NCI-H748 (cell line): ENCODE measurements around the gene ITM2C.

Experiments
- DNase-seq: peaks from one replicate; lab custom pipeline; 2025; ENCODE audit not compliant: unreplicated experiment; lab: John Stamatoyannopoulos, UW

The ITM2C gene

DNA sequence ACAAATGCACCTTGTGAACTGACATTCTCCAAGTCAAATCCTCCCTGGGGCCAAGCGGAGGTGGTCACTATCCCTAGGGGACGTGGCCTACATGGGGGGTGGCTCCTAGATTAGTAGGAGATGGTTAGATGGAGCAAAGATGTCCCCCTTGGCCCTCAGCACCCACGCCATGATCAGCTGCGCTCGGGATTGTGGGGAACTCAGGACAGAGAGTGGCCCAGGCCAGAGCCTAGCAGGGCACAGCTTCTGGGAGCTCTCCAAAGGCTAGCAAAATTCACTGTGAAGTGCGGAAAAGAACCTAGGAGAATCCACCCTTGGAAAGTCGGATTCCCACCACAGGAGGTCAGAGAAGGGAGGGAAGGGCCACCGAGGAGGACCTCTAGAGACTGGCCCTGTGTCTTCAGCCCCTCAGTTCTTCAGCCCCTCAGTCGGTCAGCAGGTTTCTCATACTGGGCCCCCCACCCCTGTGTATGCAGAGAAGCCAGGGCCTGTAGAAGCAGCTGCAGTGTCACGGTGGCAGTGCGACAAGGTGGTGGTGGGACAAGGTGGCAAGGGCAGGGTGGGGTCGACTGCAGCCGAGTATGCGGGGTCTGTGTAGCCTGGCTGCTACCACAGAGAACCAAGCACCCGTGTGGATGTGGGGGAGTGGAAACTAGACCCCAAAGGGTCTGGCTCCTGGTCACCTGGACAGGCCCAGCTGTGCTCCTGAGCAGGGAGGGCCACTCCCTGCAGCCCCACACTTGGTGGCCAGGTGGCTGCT lies 41.9 kb downstream of the ITM2C start:
- DNase-seq, result no peak

DNA sequence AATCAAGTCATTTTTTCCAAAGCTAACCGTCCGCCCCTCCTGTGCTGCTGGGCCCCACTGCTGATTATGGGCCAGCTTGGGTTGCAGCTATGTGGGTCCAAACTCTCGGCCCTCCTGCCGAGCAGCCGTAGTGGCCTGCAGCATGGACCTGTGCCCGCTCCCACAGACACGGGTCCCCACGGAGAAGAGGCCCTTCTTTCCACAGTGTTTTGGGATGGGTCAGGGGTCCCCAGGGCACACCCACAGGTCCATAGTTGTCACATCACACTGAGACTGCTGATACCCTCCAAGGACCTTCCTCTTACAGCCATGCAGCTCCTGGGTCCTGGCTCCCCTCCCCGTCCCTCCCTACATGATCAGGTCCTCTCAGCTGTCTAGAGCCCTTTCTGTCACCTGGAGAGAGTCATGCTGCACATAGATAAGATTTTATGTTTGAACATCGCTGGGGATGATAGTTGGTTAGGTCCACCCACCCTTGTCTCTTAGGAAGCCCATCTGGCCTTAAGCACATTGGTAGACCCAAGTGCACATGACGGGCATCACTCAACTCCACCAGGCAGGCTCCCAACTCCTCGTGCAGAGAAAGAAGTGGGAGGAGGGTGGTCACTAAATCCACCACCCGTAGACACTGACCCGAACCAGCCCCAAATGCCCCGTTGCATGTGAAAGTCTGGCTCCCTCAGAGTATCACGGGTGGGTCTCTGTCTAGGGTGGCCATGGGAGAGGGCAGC lies 42.8 kb downstream of the ITM2C start:
- DNase-seq, result no peak

DNA sequence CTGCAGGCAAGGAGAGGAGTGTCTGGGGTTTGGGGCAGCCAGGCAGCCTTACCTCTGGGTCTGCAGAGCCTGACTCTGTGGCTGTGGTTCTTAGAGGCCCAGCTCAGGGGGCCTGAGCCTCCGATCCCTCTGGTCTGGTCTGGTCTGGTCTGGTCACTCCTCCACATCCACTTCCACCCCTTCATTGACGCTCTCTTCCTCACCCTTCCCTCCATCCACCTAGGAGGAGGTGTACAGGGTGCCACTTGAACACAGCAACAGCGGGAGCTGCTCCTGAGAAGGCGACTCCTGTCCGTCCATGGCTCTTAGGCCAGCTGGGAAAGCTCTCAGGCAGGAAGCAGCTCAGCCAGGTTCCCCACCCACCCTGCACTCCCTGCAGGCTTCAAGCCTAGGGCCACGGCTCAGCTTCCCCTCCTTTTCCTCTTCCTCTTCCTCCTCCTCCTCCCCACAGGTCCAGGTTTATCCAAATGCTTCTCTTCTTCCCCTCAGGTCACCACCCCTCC lies 43.4 kb downstream of the ITM2C start:
- DNase-seq, result no peak

DNA sequence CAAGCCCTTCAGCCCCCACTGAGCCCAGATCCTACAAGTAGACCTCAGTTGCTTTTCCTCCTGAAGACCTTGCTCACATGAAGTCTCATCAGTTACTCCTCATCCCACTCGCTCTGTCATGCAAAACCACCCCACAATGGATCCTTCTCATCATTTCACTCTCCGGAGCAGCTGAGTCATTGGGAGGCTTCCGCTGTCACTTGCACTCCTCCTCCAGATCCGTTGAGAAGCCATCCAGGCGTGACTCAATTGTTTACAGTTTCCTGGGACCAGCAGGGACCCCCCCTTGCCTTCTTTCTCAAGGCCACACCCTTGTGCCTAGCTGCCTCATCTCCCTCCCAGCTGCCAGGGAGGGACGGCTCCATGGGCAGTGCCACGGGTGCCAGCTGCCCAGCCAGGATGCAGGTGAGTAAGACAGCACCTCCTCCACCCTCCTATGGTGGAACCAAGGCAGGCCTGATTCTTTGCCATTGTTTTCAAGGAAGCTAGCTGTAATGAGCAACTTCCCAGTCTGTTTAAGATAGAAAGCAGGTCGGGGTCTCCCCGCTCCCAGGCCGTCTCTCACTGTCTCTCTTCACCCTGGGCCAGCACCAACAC lies 44.0 kb downstream of the ITM2C start:
- DNase-seq, result no peak

DNA sequence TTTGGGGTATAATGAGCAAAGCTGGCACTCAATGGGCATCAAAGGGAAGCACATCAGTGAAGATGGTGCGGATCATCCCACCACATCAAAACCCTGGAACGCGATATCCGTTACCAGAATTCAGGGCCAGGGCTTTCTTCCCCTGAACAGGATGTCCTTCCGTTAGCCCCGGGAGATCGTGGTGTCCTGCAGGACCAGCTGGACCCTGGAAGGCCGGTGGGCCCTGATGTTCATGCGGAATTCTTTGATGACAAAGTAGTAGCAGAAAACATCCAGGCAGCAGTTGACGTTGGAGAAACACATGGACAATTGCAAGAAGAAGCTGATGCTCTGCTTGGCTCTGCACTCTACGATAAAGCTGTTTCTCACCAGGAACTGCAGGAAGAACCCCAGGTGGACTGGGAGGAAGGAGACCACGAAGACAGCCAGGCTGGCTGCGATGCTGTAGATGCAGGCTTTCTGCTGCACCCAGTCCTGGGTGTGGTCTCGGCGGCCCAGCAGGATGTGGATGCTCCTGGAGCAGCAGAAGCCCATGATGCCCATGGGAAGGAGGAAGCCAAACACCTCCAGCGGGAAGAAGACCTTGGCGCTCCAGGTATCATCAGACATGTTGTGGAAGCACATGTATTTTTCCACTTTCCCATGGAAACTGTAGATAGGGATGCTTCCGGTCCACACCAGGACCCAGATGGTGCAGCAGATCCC lies 45.3 kb downstream of the ITM2C start:
- no peak for DNase-seq

DNA sequence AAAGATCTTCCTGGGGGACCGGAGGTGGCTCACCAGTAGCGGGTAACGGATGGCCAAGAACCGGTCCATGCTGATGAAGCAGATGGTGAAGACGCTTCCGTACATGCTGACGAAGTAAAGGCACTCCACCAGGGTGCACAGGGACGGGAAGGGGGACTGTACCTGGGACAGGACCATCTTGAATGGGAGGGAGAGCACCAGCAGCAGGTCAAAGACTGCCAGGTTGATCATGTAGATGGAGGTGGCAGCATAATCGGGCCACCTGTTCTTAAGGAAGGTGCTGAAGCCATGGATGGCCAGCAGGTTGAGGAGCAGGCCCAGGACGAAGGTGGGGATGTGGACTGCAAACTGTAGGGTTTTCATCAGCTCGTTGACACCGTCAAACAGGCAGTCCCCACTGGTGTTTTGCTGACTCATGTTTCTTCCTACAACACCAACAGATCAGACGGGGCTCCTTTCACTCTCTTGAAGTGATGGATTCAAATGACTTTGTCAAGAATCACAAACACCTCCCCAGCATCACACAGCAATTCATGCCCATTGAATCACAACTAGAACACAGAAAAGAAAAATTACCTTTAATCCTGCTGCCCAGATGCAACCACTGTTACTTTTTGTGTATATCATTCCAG lies 45.9 kb downstream of the ITM2C start:
- no peak for DNase-seq

DNA sequence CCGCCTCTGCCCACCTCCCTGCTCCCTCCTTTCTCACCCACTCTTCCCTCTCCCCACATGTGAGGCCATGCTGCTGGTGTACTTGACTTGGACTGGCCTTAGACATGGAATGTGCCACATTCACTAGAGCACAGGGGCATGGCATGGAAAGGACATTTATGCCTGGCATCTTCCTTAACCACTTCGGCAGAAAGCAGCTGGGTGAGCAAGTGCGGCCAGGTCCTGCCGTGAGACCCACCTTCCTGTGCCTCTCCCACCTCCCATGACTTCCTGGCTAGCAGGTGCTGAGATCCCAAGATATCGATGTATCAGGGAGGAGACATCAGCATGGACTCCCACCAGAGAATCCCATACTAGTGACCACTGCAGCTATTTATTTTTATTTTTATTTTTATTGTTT lies 47.3 kb downstream of the ITM2C start:
- DNase-seq, result no peak

DNA sequence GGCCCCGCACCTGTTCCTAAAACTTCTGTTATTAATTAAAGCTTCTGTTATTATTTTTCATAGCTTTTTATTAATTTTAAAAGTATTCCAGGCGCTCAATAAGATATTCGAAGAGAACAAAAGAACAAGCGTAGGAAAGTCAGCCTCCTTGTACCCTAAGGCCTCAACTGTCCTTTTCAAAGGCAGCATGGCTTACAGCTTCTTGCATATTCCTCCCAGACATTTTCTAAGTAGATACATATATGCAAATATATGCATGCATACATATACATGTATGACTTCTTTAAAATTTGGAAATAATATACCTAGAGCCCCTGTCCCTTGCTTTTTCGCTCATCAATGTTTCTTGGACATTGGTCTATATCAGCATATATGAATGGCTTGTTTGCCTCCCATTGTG lies 48.0 kb downstream of the ITM2C start:
- no peak for DNase-seq

DNA sequence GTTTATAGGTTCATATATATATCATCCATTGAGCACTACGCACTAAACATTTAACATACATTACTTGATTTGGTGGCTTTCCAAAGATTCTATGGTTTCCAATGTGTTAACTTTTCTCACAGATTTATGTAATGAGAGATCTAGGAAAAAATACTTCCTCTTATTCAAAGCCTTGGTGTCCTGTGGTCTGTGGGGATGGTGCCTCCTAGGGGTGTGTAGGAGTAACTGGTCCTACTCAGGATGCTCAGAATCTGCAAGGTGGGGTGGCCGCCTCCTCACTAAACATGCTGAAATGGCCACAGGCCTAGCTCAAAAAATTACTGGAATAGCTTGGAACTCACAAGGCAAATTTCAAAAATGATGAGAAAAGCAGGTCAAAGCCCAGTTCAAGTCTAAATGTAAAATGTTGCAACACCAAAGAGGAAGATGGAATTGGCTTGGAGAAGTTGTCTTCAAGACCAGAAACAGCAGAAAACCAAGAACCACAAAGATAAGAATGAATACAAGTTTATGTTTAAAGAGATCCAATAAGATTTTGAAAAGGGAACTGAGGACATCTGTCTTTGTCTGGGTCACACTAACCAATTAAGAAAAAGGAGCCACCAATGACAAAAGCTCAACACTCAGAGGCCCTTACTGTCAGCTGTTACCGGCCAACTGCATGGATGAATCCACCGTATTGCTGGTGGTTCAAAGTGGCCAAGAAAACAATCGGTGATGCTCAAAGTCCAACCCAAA lies 48.8 kb downstream of the ITM2C start:
- DNase-seq, result no peak

DNA sequence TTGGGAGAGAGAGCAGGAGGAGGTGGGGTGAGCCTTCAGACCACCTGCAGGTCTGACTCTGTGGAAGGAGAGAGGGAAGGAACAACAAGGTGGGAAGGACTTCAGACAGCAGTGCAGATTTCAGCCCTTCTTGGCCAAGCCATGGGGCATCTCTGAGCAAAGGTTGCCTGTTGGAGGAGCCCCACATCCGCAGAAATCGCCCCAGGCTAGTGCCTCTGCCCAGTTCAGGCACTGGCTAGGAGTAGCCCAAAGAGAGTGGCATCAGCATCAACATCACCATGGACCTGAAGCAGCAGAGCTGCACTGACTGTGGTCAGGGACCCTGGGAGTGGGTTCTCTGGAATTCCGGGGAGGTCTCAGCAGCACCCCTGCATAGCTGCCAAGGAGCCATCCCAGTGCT lies 50.1 kb downstream of the ITM2C start:
- no peak for DNase-seq

DNA sequence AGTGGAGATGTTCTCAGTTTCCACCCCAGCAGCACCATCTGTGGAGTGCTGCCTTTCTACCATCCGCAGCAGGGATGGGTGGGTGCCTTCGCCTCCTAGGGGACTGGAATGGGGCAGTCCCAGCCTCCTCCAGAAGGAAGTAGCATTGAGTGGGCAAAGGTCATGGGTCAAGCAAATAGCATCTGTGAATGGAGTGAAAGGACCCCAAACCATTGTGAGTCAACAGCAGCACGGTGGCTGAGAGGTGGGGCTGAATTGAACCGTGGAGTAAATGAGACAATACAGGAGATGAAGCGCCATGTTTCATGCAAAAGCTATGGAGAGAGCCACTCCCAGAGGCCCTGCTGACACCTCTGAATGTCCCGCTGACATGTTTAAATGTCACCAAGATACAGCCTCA lies 50.6 kb downstream of the ITM2C start:
- no peak for DNase-seq

DNA sequence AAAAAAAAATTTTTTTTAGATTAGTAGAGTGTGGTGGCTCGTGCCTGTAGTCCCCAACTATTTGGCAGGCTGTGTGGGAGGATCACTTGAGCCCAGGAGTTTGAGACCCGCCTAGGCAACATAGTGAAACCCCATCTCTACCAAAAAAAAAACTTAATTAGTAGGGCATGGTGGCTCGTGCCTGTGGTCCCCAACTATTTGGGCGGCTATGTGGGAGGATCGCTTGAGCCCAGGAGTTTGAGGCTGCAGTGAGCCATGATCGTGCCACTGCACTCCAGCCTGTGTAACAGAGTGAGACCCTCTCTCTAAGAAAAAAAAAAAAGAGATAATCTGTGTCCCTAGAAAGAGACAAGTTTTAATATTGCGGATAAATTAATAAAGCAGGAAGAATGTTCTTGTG lies 51.5 kb downstream of the ITM2C start:
- DNase-seq, result no peak

DNA sequence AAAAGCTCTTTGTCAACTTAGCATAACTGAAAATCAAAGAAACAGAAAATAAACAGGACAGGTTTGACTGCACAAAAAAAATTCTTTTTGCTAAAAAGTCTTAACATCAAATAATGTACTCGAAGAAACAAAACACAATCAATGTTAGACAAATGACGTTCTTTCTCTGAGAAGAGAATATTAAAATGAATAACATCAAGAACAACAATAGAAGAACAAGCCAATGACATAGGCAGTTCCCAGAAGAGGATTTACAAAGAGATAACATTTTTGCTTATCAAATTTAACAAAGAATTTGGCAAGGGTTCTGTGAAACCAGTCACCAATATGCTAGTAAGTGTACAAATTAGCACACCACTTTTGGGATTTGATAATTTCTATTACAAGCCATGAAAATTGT lies 54.5 kb downstream of the ITM2C start:
- no peak for DNase-seq

DNA sequence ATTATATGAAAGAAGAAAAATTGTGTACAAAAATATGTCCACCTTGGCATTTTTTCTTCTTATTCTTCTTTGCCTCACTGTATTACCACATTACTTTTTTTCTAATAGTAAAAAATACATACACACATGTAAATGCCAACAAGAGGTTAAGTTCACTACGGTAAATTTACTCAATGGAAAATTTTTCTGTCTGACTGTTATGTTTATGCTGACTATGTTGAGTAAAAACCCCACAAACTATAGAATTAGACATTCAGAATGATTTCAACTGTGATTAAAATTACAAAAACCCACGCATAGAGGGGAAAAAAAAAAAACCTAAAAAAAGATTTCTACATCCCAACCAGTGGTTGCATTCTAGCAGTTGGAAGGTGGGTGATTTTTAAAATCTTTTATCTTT lies 54.9 kb downstream of the ITM2C start:
- DNase-seq, result no peak

DNA sequence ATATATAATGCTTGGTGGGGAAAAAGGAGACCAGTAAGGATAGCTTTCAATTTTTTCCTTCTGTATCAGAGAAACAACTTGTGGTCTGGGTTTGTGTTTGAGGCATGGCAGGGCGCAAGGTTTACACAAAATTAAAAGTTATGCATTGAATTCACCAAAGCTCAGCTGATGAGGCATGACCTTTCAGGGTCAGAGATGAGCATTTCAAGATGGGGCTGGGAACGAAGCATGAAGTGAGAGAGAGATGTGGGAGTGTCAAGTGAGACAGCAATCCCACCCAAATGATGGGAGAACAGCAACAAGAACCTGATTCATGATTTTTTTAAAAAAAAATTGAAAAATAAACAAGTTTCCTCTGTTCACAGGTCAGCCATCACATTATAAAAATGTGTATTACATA lies 55.4 kb downstream of the ITM2C start:
- DNase-seq, result no peak

DNA sequence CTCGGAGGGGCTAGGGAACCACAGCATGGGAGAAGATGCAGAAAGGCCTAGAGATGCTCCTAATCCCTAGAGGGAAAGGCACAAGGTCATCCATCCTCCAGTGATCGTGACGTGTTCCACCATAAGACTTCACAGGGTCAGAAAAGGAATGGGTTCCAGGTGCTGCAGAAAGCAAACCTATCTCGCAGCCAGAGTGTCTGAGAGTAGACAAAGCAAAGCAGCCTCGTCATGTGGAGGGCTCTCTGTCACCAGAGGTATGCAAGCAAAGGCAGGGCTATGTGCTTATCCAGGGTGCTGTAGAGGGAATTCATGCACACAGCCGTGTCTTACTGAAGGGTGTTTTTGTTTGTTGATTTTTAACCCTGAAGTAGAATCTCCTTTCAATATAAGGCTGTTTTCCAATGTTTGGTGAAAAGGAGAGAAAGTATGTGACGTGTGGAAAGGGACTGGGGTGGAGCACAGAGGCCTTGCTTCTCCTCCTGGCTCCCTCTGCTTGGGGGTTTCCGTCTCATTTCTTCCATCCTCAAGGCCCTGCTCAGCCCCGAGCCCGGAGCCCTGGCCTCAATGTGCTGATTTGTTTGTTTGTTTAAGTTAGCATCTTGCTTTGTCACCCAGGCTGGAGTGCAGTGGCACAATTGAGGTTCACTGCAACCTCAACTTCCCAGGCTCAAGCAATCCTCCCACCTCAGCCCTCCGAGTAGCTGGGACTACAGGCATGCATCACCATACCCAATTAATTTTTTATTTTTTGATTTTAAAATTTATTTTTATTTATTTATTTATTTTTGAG lies 57.3 kb downstream of the ITM2C start:
- DNase-seq, result no peak

DNA sequence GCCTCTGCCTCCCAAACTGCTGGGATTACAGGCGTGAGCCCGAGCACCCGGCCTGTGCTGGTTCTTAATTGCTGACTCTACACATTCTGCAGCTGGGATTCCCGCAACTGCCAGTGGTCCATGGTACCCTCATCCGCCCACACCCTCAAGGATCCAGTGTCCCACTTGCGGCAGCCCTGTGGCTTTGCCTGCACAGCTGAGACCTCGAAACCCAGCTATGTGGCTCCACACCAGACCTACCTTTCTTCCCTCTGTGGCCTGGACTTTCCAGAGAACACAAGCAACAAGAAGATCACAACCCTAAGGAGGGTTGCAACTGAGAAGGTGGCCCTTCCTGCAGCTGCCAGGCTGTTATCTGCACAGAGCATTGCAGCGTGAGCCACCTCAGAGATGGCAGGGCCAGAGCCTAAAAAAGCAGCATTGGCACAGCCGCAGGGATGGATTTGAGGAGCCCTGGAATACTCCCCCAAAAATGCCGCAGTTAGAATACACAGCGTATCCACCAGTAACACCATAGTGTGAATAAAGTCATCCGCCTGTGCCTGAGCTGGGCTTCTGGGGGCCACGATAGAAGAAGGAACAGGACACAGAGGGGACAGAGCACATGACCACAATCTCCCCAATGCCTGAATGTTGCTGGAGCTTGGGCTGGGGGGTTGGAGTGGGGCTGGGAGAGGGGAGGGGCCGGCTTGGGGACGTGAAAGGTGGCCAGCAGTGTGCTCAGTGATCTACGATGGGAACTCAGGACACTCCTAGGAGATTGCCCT lies 58.4 kb downstream of the ITM2C start:
- DNase-seq, result no peak

DNA sequence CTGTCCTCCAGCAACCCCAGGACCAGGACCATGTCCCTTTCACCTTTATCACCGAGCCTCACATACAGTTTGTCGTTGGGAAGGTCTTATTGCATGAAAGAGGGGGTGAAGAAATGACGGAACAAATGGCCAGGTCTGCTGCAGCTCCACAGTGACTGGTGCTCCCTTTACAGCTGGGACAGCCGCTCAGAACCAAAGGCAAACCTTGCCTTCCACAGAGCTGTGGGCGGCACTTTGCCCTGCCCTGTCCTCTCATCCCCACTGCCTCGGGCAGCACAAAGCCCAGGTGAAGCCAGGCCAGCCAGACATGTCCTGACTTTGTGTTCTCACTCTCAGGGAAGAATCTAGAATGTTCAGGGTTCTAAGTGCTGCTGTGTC lies 59.3 kb downstream of the ITM2C start:
- no peak for DNase-seq
